Duodenal mucosa (tissue), 2 donors: ENCODE measurements around the gene PTPRN2.

Experiments
- H3K27ac ChIP-seq: one replicate; pipeline ENCODE4 v1.7.0; 2013; ENCODE audit warnings: low read depth, low read length
- H3K27me3 ChIP-seq, 2 donors: one replicate each; pipeline ENCODE4 v1.7.0; 2013; ENCODE audit warnings: low read length in 2 of 2, control low read depth in 1 of 2; ENCODE audit not compliant: insufficient read depth in 2 of 2, control insufficient read depth in 1 of 2
- H3K36me3 ChIP-seq, 2 donors: one replicate each; pipeline ENCODE4 v1.7.0; 2013; ENCODE audit warnings: low read length in 2 of 2, control low read depth in 1 of 2; ENCODE audit not compliant: insufficient read depth in 2 of 2, control insufficient read depth in 1 of 2
- H3K4me1 ChIP-seq, 2 donors: one replicate each; pipeline ENCODE4 v1.7.0; 2013; ENCODE audit warnings: low read length in 2 of 2, control low read depth in 1 of 2; ENCODE audit not compliant: insufficient read depth in 2 of 2, control insufficient read depth in 1 of 2
- H3K4me3 ChIP-seq, 2 donors: one replicate each; pipeline ENCODE4 v1.7.0; 2013; ENCODE audit warnings: low read length in 2 of 2, low read depth in 1 of 2
- H3K9ac ChIP-seq, 2 donors: one replicate each; pipeline ENCODE4 v1.7.0; 2013; ENCODE audit warnings: low read length in 2 of 2, low read depth in 1 of 2
- H3K9me3 ChIP-seq, 2 donors: one replicate each; pipeline ENCODE4 v1.7.0; 2013; ENCODE audit warnings: low read length in 2 of 2, control low read depth in 1 of 2; ENCODE audit not compliant: control insufficient read depth in 1 of 2

Gene PTPRN2

DNA sequence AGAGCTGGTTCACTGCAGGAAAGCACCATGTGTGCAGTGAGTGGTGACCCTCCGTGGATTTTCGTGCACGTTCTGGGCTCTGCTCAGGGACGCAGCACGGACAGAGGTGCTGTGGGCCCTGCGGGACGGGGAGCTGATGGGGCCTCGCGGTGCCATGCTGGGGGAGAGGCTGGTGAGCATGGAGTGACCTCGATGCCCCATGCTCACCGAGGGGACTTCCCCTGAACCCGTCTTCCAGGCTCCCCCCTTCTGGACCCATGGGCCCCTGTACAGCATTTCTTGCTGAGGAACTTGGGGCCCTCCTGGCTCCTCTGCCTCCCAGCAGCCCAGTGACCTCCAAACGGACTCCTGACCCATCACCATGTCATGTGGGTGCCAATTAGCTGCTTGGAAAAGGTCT is 997.1 kb downstream of the PTPRN2 start:
- no peak overlapping the region for H3K9ac ChIP-seq
- no peaks in the 10 kb centered on the region for H3K36me3 ChIP-seq
- H3K9me3 ChIP-seq = no peaks in the 10 kb centered on the region
- H3K4me3 ChIP-seq = no peak overlapping the region
- H3K27me3 ChIP-seq = no peaks in the 10 kb centered on the region
- no peak overlapping the region for H3K27ac ChIP-seq
- H3K4me1 ChIP-seq = no peaks in the 10 kb centered on the region

DNA sequence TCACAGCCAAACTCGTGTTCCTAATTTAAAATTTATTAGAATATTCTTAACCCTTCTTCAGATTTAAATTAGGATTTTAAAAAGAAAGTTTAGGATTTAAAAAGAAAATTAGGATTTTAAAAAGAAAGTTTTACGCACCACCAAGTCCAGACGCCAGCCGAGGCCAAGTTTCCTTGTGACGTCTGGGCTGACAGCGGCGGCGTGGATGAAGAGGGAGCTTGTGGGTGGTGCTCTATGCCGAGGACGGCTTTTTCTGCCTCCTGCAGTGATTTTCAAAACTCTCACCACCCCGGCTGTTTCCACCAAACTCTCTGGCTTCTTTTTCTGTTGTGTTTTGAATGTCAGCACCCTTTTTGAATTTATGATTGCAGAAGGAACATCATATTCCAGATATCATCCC is 997.9 kb downstream of the PTPRN2 start:
- H3K36me3 ChIP-seq = no peaks in the 10 kb centered on the region
- peaks cover 0 to 5% of the 10 kb centered on the region in 2 donors for H3K27me3 ChIP-seq
- H3K4me1 ChIP-seq = no peaks in the 10 kb centered on the region
- no peak overlapping the region for H3K27ac ChIP-seq
- H3K9ac ChIP-seq = no peak overlapping the region
- no peaks in the 10 kb centered on the region for H3K9me3 ChIP-seq
- H3K4me3 ChIP-seq = no peak overlapping the region

DNA sequence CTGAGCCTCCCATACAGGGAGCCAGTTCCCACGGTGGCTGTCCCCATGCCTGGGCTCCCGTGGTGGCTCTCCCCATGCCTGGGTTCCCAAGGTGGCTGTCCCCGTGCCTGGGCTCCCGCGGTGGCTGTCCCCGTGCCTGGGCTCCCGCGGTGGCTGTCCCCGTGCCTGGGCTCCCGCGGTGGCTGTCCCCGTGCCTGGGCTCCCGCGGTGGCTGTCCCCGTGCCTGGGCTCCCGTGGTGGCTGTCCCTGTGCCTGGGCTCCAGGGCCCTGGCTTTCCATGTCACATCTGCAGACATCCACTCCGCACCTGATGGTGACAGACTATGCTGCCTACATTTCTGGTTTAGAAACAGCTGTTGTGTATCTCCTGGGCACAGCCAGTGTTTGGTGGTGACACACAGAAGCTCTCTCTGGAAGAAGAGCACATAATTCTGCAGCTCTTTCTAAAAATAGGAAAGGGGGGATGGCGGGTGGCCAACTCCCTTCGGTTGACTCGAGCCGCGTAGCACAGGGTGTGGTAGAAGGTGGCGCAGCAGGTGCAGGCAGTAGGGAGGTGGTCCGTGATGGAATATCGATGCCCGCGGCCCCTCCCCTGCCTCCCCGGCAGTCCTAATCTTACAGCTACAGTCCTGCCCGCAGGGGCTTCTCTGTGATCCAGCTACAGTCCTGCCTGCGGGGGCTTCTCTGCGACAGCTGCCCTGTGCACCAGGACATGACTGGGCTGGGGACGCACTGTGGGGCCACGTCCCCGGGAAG is 999.6 kb downstream of the PTPRN2 start:
- Histone ChIP-seq H3K27me3 (peaks cover 3 to 5% of the 10 kb centered on the region in 2 donors), H3K9me3 (no peaks in the 10 kb centered on the region), H3K36me3 (no peaks in the 10 kb centered on the region), H3K9ac (no peak overlapping the region), H3K4me3 (no peak overlapping the region), H3K4me1 (no peaks in the 10 kb centered on the region), H3K27ac (no peak overlapping the region)

DNA sequence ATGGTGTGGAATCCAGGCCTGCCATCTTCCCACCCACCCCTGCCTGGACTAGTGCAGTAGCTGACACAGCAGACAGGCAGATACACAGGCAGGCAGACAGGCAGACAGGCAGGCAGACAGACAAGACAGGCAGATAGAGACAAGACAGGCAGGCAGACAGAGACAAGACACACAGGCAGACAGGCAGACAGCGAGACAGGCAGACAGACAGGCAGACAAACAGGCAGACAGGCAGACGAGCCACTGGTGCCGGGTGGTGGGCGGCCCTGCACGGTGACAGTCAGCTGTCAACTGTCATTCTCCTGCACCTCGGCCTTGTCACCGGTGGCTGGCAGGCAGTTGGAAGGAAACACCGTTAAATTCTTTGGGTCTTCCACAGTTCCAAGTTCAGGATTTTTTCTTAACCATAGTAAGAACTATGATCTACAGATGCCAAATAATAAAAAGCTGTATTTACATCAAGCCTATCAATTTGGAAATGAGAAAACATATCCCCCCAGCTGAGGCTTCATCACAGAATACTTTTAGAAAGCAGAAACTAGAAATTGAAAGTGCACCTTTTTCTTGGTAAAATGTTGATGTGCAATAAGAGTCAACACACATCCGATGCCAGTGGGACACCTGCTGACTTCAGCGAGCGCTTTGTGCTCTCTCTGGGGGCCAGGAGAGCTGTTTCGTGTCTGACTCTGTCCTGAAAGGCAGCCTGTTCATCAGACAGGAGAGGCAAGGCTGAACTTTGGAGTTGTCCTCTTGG is 1000.4 kb downstream of the PTPRN2 start:
- Histone ChIP-seq H3K27ac (no peak overlapping the region), H3K9ac (no peak overlapping the region), H3K4me1 (no peaks in the 10 kb centered on the region)

DNA sequence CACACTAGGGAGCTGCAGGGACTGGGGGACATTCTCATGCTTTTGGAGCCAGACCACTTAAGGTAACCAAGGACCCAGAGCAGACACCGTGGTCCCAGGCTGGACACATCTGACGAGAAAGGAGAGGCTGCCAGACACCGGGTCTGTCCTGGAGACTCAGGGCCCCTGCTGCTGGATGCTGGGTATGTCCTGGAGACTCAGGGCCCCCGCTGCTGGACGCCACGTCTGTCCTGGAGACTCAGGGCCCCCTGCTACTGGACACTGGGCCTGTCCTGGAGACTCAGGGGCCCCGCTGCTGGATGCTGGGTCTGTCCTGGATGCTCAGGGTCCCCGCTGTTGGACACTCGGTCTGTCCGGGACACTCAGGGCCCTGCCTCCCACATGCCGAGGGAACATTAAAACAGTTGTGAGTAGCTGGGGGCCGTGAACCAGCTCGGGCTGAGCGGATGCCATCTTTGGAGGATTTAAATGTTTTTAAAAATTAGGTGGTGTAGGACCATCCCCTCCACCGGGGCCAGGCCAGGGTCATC is 1001.1 kb downstream of the PTPRN2 start:
- peaks cover 3 to 5% of the 10 kb centered on the region in 2 donors for H3K27me3 ChIP-seq
- no peak overlapping the region for H3K9ac ChIP-seq
- no peaks in the 10 kb centered on the region for H3K36me3 ChIP-seq
- no peak overlapping the region for H3K4me3 ChIP-seq
- H3K27ac ChIP-seq = no peak overlapping the region
- no peaks in the 10 kb centered on the region for H3K4me1 ChIP-seq
- no peaks in the 10 kb centered on the region for H3K9me3 ChIP-seq

More for the DNA sequence above, 1000.4 kb downstream of the PTPRN2 start:
- Histone ChIP-seq H3K27me3 (peaks cover 3 to 5% of the 10 kb centered on the region in 2 donors), H3K4me3 (no peak overlapping the region), H3K36me3 (no peaks in the 10 kb centered on the region), H3K9me3 (no peaks in the 10 kb centered on the region)

DNA sequence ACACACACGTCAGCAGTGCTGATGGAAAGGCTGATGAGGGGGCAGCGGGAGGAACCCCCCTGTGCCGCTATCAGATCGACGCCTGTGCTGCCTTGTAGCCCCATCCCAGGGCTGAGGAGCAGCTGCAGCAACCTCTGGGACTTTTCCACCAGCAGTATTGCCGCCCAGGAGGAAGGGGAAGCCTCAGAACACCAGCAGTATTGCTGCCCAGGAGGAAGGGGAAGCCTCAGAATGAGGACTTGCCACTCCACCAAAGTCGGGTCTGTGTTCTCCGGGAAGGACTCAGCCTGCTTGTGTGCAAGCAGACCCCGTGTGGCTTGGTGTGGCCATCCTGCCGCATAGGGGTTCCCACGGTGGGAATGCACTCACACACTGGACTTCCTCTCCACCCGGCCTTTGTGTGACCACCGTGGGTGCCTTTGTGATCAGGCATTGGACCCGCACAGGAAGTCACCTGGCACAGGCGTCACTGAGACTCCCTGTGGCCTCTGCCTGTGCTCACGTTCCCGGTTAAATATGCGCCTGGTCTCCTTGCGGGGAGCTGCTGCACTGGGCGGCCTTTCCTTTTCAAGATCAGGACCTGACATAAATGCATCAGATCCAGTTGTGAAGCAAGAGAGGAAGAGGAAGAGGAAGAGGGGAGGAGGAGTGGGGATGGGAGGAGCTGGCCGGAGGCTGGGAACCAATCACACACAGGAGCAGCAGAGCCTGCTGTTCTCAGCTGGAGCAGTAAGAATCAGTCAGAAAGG is 1002.3 kb downstream of the PTPRN2 start:
- Histone ChIP-seq H3K27ac (no peak overlapping the region), H3K36me3 (no peaks in the 10 kb centered on the region), H3K4me1 (no peaks in the 10 kb centered on the region), H3K27me3 (peaks cover 3 to 8% of the 10 kb centered on the region in 2 donors), H3K9ac (no peak overlapping the region), H3K9me3 (no peaks in the 10 kb centered on the region), H3K4me3 (no peak overlapping the region)

DNA sequence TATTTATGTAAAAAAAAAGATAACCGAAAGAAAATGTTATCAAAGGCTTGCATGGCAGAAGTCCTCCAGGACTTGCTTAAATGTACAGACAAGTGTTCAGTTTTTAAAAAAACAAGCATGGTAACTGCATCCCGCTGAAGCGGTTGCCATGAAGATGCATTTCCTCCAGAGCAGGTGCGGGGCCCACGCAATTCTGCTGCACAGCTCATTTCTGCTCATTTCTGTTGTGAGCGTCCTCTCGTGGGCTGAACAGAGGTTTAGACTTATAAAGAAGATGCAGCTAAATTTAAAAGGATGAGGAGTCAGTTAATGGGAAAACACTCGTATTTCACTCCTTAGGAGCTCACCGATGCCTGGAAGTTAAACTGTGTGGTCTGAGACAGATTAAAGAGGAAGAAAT is 1003.2 kb downstream of the PTPRN2 start:
- H3K27ac ChIP-seq = no peak overlapping the region
- H3K4me1 ChIP-seq = no peaks in the 10 kb centered on the region
- H3K4me3 ChIP-seq = no peak overlapping the region
- no peak overlapping the region for H3K9ac ChIP-seq
- H3K9me3 ChIP-seq = no peaks in the 10 kb centered on the region
- no peaks in the 10 kb centered on the region for H3K36me3 ChIP-seq
- peaks cover 3 to 8% of the 10 kb centered on the region in 2 donors for H3K27me3 ChIP-seq

DNA sequence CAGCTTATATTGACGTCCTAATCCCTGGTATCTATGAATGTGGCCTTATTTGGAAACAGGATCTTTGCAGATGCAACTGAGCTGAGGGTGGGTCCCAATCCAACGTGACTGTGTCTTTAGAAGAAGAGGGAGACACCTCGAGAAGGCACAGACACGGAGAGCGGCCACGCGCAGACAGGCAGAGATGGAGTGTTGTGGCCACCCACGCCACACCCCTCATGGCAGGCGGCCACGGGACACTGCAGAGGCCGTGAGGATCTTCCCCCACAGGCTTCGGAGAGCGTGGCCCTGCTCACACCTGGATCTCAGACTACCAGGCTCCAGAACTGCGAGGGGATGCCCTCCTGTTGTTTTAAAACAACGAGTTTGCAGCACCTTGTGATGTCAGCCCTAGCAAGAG is 1005.9 kb downstream of the PTPRN2 start:
- Histone ChIP-seq H3K27ac (no peak overlapping the region), H3K4me3 (no peak overlapping the region), H3K4me1 (no peaks in the 10 kb centered on the region), H3K27me3 (peaks cover 3 to 8% of the 10 kb centered on the region in 2 donors), H3K9me3 (no peaks in the 10 kb centered on the region), H3K36me3 (no peaks in the 10 kb centered on the region), H3K9ac (no peak overlapping the region)

DNA sequence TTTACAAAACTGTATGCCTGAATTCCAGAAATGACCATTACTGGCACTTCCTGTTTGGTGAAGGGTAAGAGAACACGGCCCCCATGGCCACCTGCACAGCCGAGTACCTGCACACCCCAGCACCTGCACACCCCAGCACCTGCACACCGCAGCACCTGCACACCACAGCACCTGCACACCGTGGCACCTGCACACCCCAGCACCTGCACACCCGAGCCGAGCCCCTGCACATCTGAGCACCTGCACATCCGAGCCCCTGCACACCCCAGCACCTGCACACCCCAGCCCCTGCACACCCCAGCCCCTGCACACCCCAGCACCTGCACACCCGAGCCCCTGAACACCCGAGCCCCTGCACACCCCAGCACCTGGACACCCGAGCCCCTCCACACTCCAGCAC is 1007.3 kb downstream of the PTPRN2 start:
- Histone ChIP-seq H3K27me3 (peaks cover 3 to 7% of the 10 kb centered on the region in 2 donors), H3K36me3 (no peaks in the 10 kb centered on the region), H3K9ac (no peak overlapping the region), H3K9me3 (no peaks in the 10 kb centered on the region), H3K27ac (no peak overlapping the region), H3K4me3 (no peak overlapping the region), H3K4me1 (no peaks in the 10 kb centered on the region)

DNA sequence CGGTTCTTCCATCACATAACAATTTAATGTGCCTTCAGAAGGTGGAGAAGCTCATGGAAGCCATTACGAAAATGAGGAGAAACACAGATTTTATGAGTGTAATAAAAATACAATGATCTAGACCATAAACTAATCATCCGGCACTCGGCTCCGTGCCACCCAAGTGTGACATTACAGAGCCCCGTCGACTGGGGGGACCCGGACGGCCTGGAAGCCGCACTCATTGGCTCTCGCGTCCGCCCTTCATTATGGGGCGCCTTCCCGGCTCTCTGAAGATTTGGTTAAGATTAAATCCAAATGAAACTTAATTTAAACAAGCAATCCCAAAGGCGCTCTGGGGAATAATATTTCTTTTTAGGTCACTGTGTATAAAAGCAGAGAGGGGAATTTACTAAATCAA is 1008.2 kb downstream of the PTPRN2 start:
- Histone ChIP-seq H3K9me3 (no peaks in the 10 kb centered on the region), H3K27ac (no peak overlapping the region), H3K4me1 (no peaks in the 10 kb centered on the region), H3K27me3 (peaks cover under 1 to 4% of the 10 kb centered on the region in 2 donors), H3K9ac (no peak overlapping the region), H3K4me3 (no peak overlapping the region), H3K36me3 (no peaks in the 10 kb centered on the region)
